AG08395 (cell line): Measurements from ENCODE around the gene ATXN10.

Experiments
- DNase-seq: peaks from one replicate; pipeline ENCODE4 v3.0.0; 2012; ENCODE audit warnings: mixed read lengths, low spot score

ATXN10 gene

GRCh38 chr22:45830531-45831245 lies 159.1 kb downstream of the ATXN10 start:
- DNase-seq = no peak

GRCh38 chr22:45831394-45831793 lies 159.8 kb downstream of the ATXN10 start:
- DNase-seq = no peak

GRCh38 chr22:45832180-45832579 lies 160.5 kb downstream of the ATXN10 start:
- DNase-seq = no peak

- no peak for DNase-seq
Measured at GRCh38 chr22:45832959-45833580, 161.4 kb downstream of the ATXN10 start.

GRCh38 chr22:45833613-45834012 lies 162.0 kb downstream of the ATXN10 start:
- no peak for DNase-seq

- DNase-seq = no peak
Measured at GRCh38 chr22:45834241-45834640, 162.6 kb downstream of the ATXN10 start.

GRCh38 chr22:45834795-45835194 lies 163.2 kb downstream of the ATXN10 start:
- DNase-seq = no peak

GRCh38 chr22:45836418-45837169 lies 165.0 kb downstream of the ATXN10 start:
- DNase-seq = no peak

GRCh38 chr22:45837508-45837907 lies 165.9 kb downstream of the ATXN10 start:
- no peak for DNase-seq

- DNase-seq = no peak
Measured at GRCh38 chr22:45838305-45838887, 166.8 kb downstream of the ATXN10 start.

- DNase-seq = no peak
Measured at GRCh38 chr22:45840483-45840882, 168.8 kb downstream of the ATXN10 start.

- no peak for DNase-seq
Measured at GRCh38 chr22:45842291-45842991, 170.8 kb downstream of the ATXN10 start.

- DNase-seq = no peak
Measured at GRCh38 chr22:45843031-45843430, 171.4 kb downstream of the ATXN10 start.

GRCh38 chr22:45843986-45844385 lies 172.4 kb downstream of the ATXN10 start:
- DNase-seq = no peak

GRCh38 chr22:45845076-45845487 lies 173.4 kb downstream of the ATXN10 start:
- no peak for DNase-seq

GRCh38 chr22:45846952-45847351 lies 175.3 kb downstream of the ATXN10 start:
- no peak for DNase-seq

- no peak for DNase-seq
Measured at GRCh38 chr22:45848904-45849303, 177.3 kb downstream of the ATXN10 start.

GRCh38 chr22:45852826-45853225 lies 181.2 kb downstream of the ATXN10 start:
- no peak for DNase-seq

GRCh38 chr22:45855961-45856360 lies 184.3 kb downstream of the ATXN10 start:
- DNase-seq = no peak

- no peak for DNase-seq
Measured at GRCh38 chr22:45857519-45857918, 185.9 kb downstream of the ATXN10 start.

- no peak for DNase-seq
Measured at GRCh38 chr22:45859231-45860161, 187.9 kb downstream of the ATXN10 start.
